Ovary (tissue), 1 donor: ENCODE data around the gene KCNK13.

Experiments
- EP300 ChIP-seq: sonication (generic); formaldehyde crosslinking; IDR thresholded peaks from one replicate; pipeline ENCODE4 v1.6.1; 2017; ENCODE audit warnings: antibody characterized with exemption
- POLR2A ChIP-seq: fragments of 450-650 bp; IDR thresholded peaks from one replicate; pipeline ENCODE4 v1.6.1; 2017; ENCODE audit warnings: antibody characterized with exemption, mild to moderate bottlenecking, moderate library complexity

GRCh38 chr14:90137807-90138206 is 76.0 kb downstream of the KCNK13 start:
- TF ChIP-seq EP300 (no peak), POLR2A (no peak)
